Lower lobe of right lung (tissue), 2 donors: ENCODE data around the gene FAR2. TPM values are rescaled to one million over a fixed set of nuclear protein-coding genes. Genes with fewer than 3 reads are reported as not detected.
"Not testable (repeated sequence)": the region's sequence is repeated elsewhere in the genome, so short reads cannot be mapped to it uniquely, and the experiment has no call there.

Experiments
- ATAC-seq, 2 donors: fragments of 200-7000 bp; cut with Tn5 transposase; one replicate each; pipeline ENCODE4 v1.9.1; 2020 to 2022; ENCODE audit warnings: mild to moderate bottlenecking in 2 of 2, moderate library complexity in 2 of 2
- DNase-seq: peaks from one replicate; pipeline ENCODE4 v3.0.0-alpha.2; 2020
- H3K27ac ChIP-seq: fragments of 200-600 bp; one replicate; pipeline ENCODE4 v1.8.0; 2022
- H3K27me3 ChIP-seq: fragments of 200-600 bp; one replicate; pipeline ENCODE4 v1.8.0; 2022; ENCODE audit warnings: low read depth
- H3K36me3 ChIP-seq: fragments of 200-600 bp; one replicate; pipeline ENCODE4 v1.8.0; 2022; ENCODE audit warnings: mild to moderate bottlenecking
- H3K4me1 ChIP-seq: fragments of 200-600 bp; one replicate; pipeline ENCODE4 v1.8.0; 2022
- H3K4me3 ChIP-seq: fragments of 200-600 bp; one replicate; pipeline ENCODE4 v1.8.0; 2022; ENCODE audit warnings: mild to moderate bottlenecking
- H3K9me3 ChIP-seq: fragments of 200-600 bp; one replicate; pipeline ENCODE4 v1.8.0; 2022
- intact Hi-C: fragments of 100-400 bp; cut with DNase I; formaldehyde crosslinking; loops from one replicate; pipeline ENCODE4 v1.11.0; 2022
- total RNA-seq: library from RNA; stranded (reverse); fragmentation: NEBNext Ultra II Directional; extraction: Animal tissue kit (Norgen Biotek cat#: 25700); gene quantifications from one replicate; pipeline ENCODE4 v1.2.1, GENCODE V29; 2021
- TF ChIP-seq, protein P1 (sequence below): fragments of 200-600 bp; IDR thresholded peaks from one replicate; pipeline ENCODE4 v1.8.0; 2022; ENCODE audit warnings: antibody characterized with exemption, mild to moderate bottlenecking
- donor health status: DM: no; HTN: yes; CAD: no; lungs with severe emphysema.

FAR2 gene
- total RNA-seq, 1 donor from 2014 or later, result 23.7 TPM

DNA sequence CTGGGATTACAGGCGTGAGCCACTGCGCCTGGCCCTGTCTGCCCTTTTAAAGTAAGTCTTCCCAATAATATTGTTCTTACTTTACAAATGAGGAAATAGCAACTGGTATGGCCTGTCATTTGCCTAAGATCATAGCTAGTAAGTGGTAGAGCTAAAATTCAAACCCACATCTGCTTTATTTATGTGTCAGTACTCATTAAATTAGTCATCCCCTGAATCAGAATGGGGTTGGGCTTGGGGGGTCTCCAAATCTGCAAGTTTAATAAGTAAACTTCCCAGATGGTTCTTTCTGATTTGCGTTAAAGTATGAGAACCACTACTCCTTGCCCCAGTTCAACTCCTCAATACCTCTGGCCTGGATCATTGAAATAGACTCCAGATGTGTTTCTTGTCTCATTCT lies 96.2 kb downstream of the FAR2 start:
- no peaks in the 10 kb centered on the region for H3K9me3 ChIP-seq
- H3K36me3 ChIP-seq, result no peaks in the 10 kb centered on the region
- H3K4me3 ChIP-seq, result no peak overlapping the region
- intact Hi-C loops, result no loop called here
- TF ChIP-seq, protein P1, sequence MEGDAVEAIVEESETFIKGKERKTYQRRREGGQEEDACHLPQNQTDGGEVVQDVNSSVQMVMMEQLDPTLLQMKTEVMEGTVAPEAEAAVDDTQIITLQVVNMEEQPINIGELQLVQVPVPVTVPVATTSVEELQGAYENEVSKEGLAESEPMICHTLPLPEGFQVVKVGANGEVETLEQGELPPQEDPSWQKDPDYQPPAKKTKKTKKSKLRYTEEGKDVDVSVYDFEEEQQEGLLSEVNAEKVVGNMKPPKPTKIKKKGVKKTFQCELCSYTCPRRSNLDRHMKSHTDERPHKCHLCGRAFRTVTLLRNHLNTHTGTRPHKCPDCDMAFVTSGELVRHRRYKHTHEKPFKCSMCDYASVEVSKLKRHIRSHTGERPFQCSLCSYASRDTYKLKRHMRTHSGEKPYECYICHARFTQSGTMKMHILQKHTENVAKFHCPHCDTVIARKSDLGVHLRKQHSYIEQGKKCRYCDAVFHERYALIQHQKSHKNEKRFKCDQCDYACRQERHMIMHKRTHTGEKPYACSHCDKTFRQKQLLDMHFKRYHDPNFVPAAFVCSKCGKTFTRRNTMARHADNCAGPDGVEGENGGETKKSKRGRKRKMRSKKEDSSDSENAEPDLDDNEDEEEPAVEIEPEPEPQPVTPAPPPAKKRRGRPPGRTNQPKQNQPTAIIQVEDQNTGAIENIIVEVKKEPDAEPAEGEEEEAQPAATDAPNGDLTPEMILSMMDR, result no peak
- H3K27me3 ChIP-seq, result no peaks in the 10 kb centered on the region
- H3K4me1 ChIP-seq, result peaks cover 35% of the 10 kb centered on the region
- H3K27ac ChIP-seq, result no peak overlapping the region
- ATAC-seq (no peak), DNase-seq (no peak)

DNA sequence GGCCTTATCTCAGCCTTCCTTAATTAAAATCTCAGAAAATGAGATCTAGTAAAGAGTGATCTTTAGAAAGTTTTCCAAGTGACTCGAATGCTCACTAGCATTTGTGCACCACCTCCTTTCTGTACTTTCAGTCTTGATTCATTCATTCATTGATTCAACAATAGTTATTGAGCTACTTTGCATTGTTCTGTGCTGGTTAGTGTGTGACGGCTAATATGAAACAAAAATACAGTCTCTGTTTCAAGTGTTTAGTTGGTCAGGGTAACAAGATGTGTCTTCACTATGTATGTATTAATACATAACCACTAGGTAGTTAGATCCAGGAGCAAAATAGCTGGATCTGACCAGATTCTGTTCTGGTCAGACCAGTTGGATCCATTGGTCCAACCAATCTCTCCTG lies 100.9 kb downstream of the FAR2 start:
- intact Hi-C loops, result no loop called here
- no peak for ATAC-seq

DNA sequence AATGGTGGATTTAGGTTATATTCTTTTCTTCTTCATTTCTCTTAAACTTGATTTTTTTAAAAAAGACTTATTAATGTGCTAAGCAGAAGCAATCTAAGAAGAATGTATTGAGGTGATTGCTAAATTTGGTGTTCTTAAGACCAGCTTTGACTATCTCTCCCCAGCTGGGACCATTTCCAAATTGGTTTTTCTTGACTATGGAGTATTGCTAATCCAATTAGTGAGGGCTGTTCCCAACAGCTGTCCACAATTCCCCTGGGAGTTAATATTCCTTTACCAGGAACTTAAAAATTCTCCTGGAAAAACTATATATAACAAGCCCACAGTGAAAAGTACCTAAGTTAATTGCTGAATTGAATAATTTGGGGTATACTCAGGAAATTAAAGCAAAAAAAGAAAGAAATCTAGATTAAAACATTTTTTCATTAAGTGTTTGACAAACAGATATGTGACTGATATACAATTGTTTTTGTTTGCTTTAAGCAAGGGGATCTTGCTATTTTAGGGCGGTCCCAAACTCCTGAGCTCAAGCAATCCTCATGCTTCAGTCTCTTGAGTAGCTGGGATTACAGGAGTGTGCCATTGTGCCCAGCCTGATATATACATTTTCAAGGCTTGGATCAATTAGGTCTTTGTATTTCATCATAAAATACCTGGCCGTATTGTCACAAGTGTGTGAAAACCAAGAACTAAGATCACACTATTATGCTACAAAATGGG lies 105.0 kb downstream of the FAR2 start:
- Histone ChIP-seq H3K4me3 (no peak overlapping the region), H3K36me3 (no peaks in the 10 kb centered on the region), H3K4me1 (peaks cover 12% of the 10 kb centered on the region), H3K27me3 (no peaks in the 10 kb centered on the region), H3K27ac (no peak overlapping the region), H3K9me3 (no peaks in the 10 kb centered on the region)
- TF ChIP-seq, protein P1, result no peak
- DNase-seq, result no peak
- ATAC-seq, result no peak
- intact Hi-C loops, result no loop called here

More for the DNA sequence above, 100.9 kb downstream of the FAR2 start:
- TF ChIP-seq, protein P1, result no peak
- Histone ChIP-seq H3K9me3 (no peaks in the 10 kb centered on the region), H3K4me1 (peaks cover 8% of the 10 kb centered on the region), H3K36me3 (no peaks in the 10 kb centered on the region), H3K27ac (no peak overlapping the region), H3K27me3 (no peaks in the 10 kb centered on the region), H3K4me3 (no peak overlapping the region)
- DNase-seq, result no peak

DNA sequence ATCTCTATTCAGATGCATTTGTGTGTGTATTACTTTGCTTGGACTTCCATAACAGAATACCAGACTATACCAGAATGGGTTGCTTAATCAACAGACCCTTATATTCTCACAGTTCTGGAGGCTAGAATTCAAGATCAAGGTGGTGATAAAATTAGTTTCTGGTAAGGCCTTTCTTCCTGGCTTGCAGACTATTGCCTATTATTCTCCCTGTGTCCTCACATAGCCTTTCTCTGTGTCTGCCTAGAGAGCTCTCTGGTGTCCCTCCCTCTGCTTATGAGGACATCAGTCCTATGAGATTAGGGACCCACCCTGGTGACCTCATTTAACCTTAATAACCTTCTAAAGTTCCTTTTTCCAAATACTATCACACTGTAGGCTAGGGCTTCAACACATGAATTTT lies 106.0 kb downstream of the FAR2 start:
- Histone ChIP-seq H3K4me3 (no peak overlapping the region), H3K36me3 (no peaks in the 10 kb centered on the region), H3K27me3 (no peaks in the 10 kb centered on the region), H3K9me3 (no peaks in the 10 kb centered on the region), H3K4me1 (peaks cover 12% of the 10 kb centered on the region), H3K27ac (no peak overlapping the region)
- intact Hi-C loops, result no loop called here
- ATAC-seq (peak; percentile 71 to 83), DNase-seq (no peak)
- TF ChIP-seq, protein P1, result no peak

DNA sequence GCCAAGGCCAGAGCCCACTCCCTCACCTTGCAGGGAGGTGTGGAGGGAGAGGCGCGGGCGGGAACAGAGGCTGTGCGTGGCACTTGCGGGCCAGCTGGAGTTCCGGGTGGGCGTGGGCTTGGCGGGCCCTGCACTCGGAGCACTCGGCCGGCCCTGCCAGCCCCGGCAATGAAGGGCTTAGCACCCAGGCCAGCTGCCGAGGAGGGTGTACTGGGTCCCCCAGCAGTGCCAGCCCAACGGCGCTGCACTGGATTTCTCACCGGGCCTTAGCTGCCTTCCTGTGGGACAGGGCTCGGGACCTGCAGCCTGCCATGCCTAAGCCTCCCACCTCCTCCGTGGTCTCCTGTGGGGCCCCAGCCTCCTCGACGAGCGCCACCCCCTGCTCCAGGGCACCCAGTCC lies 107.5 kb downstream of the FAR2 start:
- ATAC-seq, result no peak
- TF ChIP-seq, protein P1, result no peak

DNA sequence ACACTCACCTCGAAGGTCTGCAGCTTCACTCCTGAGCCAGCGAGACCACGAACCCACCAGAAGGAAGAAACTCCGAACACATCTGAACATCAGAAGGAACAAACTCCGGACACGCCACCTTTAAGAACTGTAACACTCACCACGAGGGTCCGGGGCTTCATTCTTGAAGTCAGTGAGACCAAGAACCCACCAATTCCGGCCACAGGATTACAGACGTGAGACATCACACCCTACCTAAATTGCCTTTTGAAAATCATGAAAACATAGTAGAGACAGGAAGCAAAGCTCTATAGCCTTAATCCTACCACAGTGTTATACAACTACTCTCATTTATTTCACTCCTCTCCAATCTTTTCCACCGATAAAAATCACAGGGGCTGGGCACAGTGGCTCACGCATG lies 108.6 kb downstream of the FAR2 start:
- H3K4me3 ChIP-seq, intact Hi-C loops, H3K27me3 ChIP-seq, H3K9me3 ChIP-seq, DNase-seq, H3K27ac ChIP-seq, ATAC-seq, H3K36me3 ChIP-seq: not testable (repeated sequence)
- peaks cover 12% of the 10 kb centered on the region for H3K4me1 ChIP-seq

More for the DNA sequence above, 107.5 kb downstream of the FAR2 start:
- Histone ChIP-seq H3K4me3 (no peak overlapping the region), H3K27me3 (no peaks in the 10 kb centered on the region), H3K9me3 (peaks cover 4% of the 10 kb centered on the region), H3K4me1 (peaks cover 12% of the 10 kb centered on the region), H3K27ac (no peak overlapping the region), H3K36me3 (no peaks in the 10 kb centered on the region)
- no peak for DNase-seq
- intact Hi-C loops, result no loop called here
